ENCODE data around the gene NOVA2.
"Not testable (repeated sequence)": the region's sequence is repeated elsewhere in the genome, so short reads cannot be mapped to it uniquely, and the experiment has no call there.

Gene NOVA2

GRCh38 chr19:45895983-45896599 lies 77.6 kb downstream of the NOVA2 start:
- DNase-seq (ENCODE audit: low spot score), result not testable (repeated sequence)

GRCh38 chr19:45895519-45895972 lies 78.1 kb downstream of the NOVA2 start:
- DNase-seq (ENCODE audit: low spot score), result no peak

- no peak for DNase-seq (ENCODE audit: low spot score)
These were observed 82.8 kb downstream of the NOVA2 start for GRCh38 chr19:45890877-45891276.

- no peak for DNase-seq (ENCODE audit: low spot score)
These were observed 84.3 kb downstream of the NOVA2 start for GRCh38 chr19:45889210-45889885.

- DNase-seq (ENCODE audit: low spot score), result no peak
These were observed 86.4 kb downstream of the NOVA2 start for GRCh38 chr19:45887200-45887710.

- DNase-seq (ENCODE audit: low spot score), result peak; percentile 94
These were observed 87.1 kb downstream of the NOVA2 start for GRCh38 chr19:45886427-45887199.

- peak; percentile 97 for DNase-seq (ENCODE audit: low spot score)
These were observed 87.9 kb downstream of the NOVA2 start, which contains the start of gene IRF2BP1 for GRCh38 chr19:45885556-45886426. IRF2BP1 (minus strand) TSS chr19:45886141; CDS start chr19:45885774, 367 bp downstream.

- no peak for DNase-seq (ENCODE audit: low spot score)
These were observed 88.7 kb downstream of the NOVA2 start for GRCh38 chr19:45884682-45885555.

- DNase-seq (ENCODE audit: low spot score), result no peak
These were observed 89.6 kb downstream of the NOVA2 start for GRCh38 chr19:45883881-45884681.
